Activated naive CD4-positive, alpha-beta T cell treated with anti-CD3 and anti-CD28 coated beads for 36 hours (primary cell): ENCODE measurements around the gene ARHGEF10L. TPM values are rescaled to one million over a fixed set of nuclear protein-coding genes. Genes with fewer than 3 reads are reported as not detected.
"Not testable (repeated sequence)": the region's sequence is repeated elsewhere in the genome, so short reads cannot be mapped to it uniquely, and the experiment has no call there.

Source experiments
- CTCF ChIA-PET: fragments of 350-600 bp; sonication (Branson Sonifier 250); formaldehyde crosslinking; loops from one replicate; lab custom pipeline; 2021; ENCODE audit warnings: antibody characterized with exemption; lab: Charles Lee
- DNase-seq: peaks from one replicate; pipeline ENCODE4 v3.0.0-alpha.2; 2020
- H3K27ac Mint-ChIP-seq: one replicate; pipeline ENCODE4 v1.8.0; 2021; ENCODE audit warnings: mild to moderate bottlenecking, mixed read lengths
- H3K27me3 Mint-ChIP-seq: one replicate; pipeline ENCODE4 v1.8.0; 2021; ENCODE audit warnings: low read depth, mixed read lengths
- H3K36me3 Mint-ChIP-seq: one replicate; pipeline ENCODE4 v1.8.0; 2021; ENCODE audit warnings: low read depth, mixed read lengths
- H3K4me1 Mint-ChIP-seq: one replicate; pipeline ENCODE4 v1.8.0; 2021; ENCODE audit warnings: low read depth, mixed read lengths
- H3K4me3 Mint-ChIP-seq: one replicate; pipeline ENCODE4 v1.8.0; 2021; ENCODE audit warnings: mild to moderate bottlenecking, moderate library complexity, mixed read lengths
- H3K9me3 Mint-ChIP-seq: one replicate; pipeline ENCODE4 v1.8.0; 2021; ENCODE audit warnings: mixed read lengths
- intact Hi-C: fragments of 100-400 bp; cut with micrococcal nuclease; formaldehyde crosslinking; loops from one replicate; pipeline ENCODE4 v1.15.1; 2023
- total RNA-seq, 2 experiments: library from RNA; stranded (reverse); gene quantifications; one replicate each; pipeline ENCODE4 v1.2.3, GENCODE V29; 2021

ARHGEF10L gene
- total RNA-seq, 2 experiments from 2014 or later = not detected

- no peak for DNase-seq
- no peaks in the 10 kb centered on the region for H3K4me1 Mint-ChIP-seq
- no peak overlapping the region for H3K27ac Mint-ChIP-seq
- H3K4me3 Mint-ChIP-seq = no peak overlapping the region
- CTCF ChIA-PET = no interaction called here
- H3K36me3 Mint-ChIP-seq = no peaks in the 10 kb centered on the region
- H3K9me3 Mint-ChIP-seq = no peaks in the 10 kb centered on the region
- H3K27me3 Mint-ChIP-seq = peaks cover 10% of the 10 kb centered on the region
- intact Hi-C loops = no loop called here
Observed at GRCh38 chr1:17736625-17737024, 197.1 kb downstream of the ARHGEF10L start.

GRCh38 chr1:17739050-17739449, 199.6 kb downstream of the ARHGEF10L start:
- H3K36me3 Mint-ChIP-seq = no peaks in the 10 kb centered on the region

GRCh38 chr1:17741052-17741451, 201.6 kb downstream of the ARHGEF10L start:
- no peak overlapping the region for H3K4me3 Mint-ChIP-seq
- H3K9me3 Mint-ChIP-seq = no peaks in the 10 kb centered on the region
- peaks cover 15% of the 10 kb centered on the region for H3K27me3 Mint-ChIP-seq
- no peak overlapping the region for H3K27ac Mint-ChIP-seq
- H3K36me3 Mint-ChIP-seq = no peaks in the 10 kb centered on the region
- intact Hi-C loops = no loop called here
- DNase-seq = no peak
- CTCF ChIA-PET = interaction anchor here (0.6 kb wide), 1 partner anchor 78 kb away, joined by 4 read pairs; no protein-coding TSS in a partner anchor
- H3K4me1 Mint-ChIP-seq = no peaks in the 10 kb centered on the region

More at GRCh38 chr1:17739050-17739449, 199.6 kb downstream of the ARHGEF10L start:
- no peak for DNase-seq
- Mint-ChIP-seq H3K4me1 (no peaks in the 10 kb centered on the region), H3K4me3 (no peak overlapping the region), H3K27ac (no peak overlapping the region), H3K27me3 (peaks cover 13% of the 10 kb centered on the region), H3K9me3 (no peaks in the 10 kb centered on the region)
- intact Hi-C loops = no loop called here
- CTCF ChIA-PET = no interaction called here

- CTCF ChIA-PET = no interaction called here
Observed at GRCh38 chr1:17742583-17742982, 203.1 kb downstream of the ARHGEF10L start.

GRCh38 chr1:17743008-17743647, 203.6 kb downstream of the ARHGEF10L start:
- no peak for DNase-seq
- H3K4me3 Mint-ChIP-seq = no peak overlapping the region
- no peaks in the 10 kb centered on the region for H3K9me3 Mint-ChIP-seq
- H3K27ac Mint-ChIP-seq = no peak overlapping the region
- no peaks in the 10 kb centered on the region for H3K36me3 Mint-ChIP-seq
- H3K4me1 Mint-ChIP-seq = no peaks in the 10 kb centered on the region
- peaks cover 15% of the 10 kb centered on the region for H3K27me3 Mint-ChIP-seq
- intact Hi-C loops = no loop called here
- CTCF ChIA-PET = no interaction called here

More at GRCh38 chr1:17742583-17742982, 203.1 kb downstream of the ARHGEF10L start:
- no peak for DNase-seq
- Mint-ChIP-seq H3K9me3 (no peaks in the 10 kb centered on the region), H3K27ac (no peak overlapping the region), H3K4me3 (no peak overlapping the region), H3K27me3 (peaks cover 15% of the 10 kb centered on the region), H3K4me1 (no peaks in the 10 kb centered on the region), H3K36me3 (no peaks in the 10 kb centered on the region)
- intact Hi-C loops = no loop called here

GRCh38 chr1:17743925-17744324, 204.4 kb downstream of the ARHGEF10L start:
- Mint-ChIP-seq H3K27me3 (peaks cover 12% of the 10 kb centered on the region), H3K36me3 (no peaks in the 10 kb centered on the region), H3K9me3 (no peaks in the 10 kb centered on the region), H3K4me3 (no peak overlapping the region), H3K27ac (no peak overlapping the region), H3K4me1 (no peaks in the 10 kb centered on the region)
- CTCF ChIA-PET = no interaction called here
- intact Hi-C loops = no loop called here
- no peak for DNase-seq

- Mint-ChIP-seq H3K4me3 (no peak overlapping the region), H3K4me1 (no peaks in the 10 kb centered on the region), H3K36me3 (no peaks in the 10 kb centered on the region), H3K27me3 (peaks cover 12% of the 10 kb centered on the region), H3K27ac (no peak overlapping the region), H3K9me3 (no peaks in the 10 kb centered on the region)
- DNase-seq = no peak
- intact Hi-C loops = no loop called here
- CTCF ChIA-PET = no interaction called here
Observed at GRCh38 chr1:17744666-17745478, 205.4 kb downstream of the ARHGEF10L start.

GRCh38 chr1:17745479-17745955, 206.0 kb downstream of the ARHGEF10L start:
- Mint-ChIP-seq H3K27me3 (peaks cover 10% of the 10 kb centered on the region), H3K4me1 (no peaks in the 10 kb centered on the region), H3K36me3 (no peaks in the 10 kb centered on the region), H3K27ac (no peak overlapping the region), H3K4me3 (no peak overlapping the region), H3K9me3 (no peaks in the 10 kb centered on the region)
- CTCF ChIA-PET = no interaction called here
- no peak for DNase-seq
- intact Hi-C loops = no loop called here

- H3K27me3 Mint-ChIP-seq, H3K4me1 Mint-ChIP-seq, H3K9me3 Mint-ChIP-seq, H3K27ac Mint-ChIP-seq, H3K36me3 Mint-ChIP-seq, intact Hi-C loops, DNase-seq, CTCF ChIA-PET, H3K4me3 Mint-ChIP-seq: not testable (repeated sequence)
Observed at GRCh38 chr1:17746281-17746680, 206.8 kb downstream of the ARHGEF10L start.

- H3K4me3 Mint-ChIP-seq = no peak overlapping the region
- H3K4me1 Mint-ChIP-seq = no peaks in the 10 kb centered on the region
- no peaks in the 10 kb centered on the region for H3K9me3 Mint-ChIP-seq
- intact Hi-C loops = no loop called here
- no peaks in the 10 kb centered on the region for H3K36me3 Mint-ChIP-seq
- H3K27me3 Mint-ChIP-seq = peaks cover 2% of the 10 kb centered on the region
- CTCF ChIA-PET = no interaction called here
- no peak overlapping the region for H3K27ac Mint-ChIP-seq
- DNase-seq = no peak
Observed at GRCh38 chr1:17746920-17747319, 207.4 kb downstream of the ARHGEF10L start.
